Stimulated activated CD4-positive, alpha-beta T cell treated with anti-CD3 and anti-CD28 coated beads, Interleukin-4, amount 100 ng/mL, for 1 hour (primary cell): ENCODE results near the gene DPP4.

ENCODE experiments used
- DNase-seq: peaks from one replicate; pipeline ENCODE4 v3.0.0-alpha.2; 2020

The DPP4 gene

GRCh38 chr2:161947836-161948235 is 126.2 kb downstream of the DPP4 start:
- no peak for DNase-seq

- DNase-seq = no peak
Measured at GRCh38 chr2:161947406-161947805, 126.6 kb downstream of the DPP4 start.

- no peak for DNase-seq
Measured at GRCh38 chr2:161946489-161947107, 127.4 kb downstream of the DPP4 start.

- DNase-seq = no peak
Measured at GRCh38 chr2:161943011-161943410, 131.0 kb downstream of the DPP4 start.
